GM12875 (cell line): ENCODE data around the gene NFU1.

Experiments
- H3K4me3 ChIP-seq: one replicate; pipeline ENCODE4 v1.5.1; 2011; ENCODE audit warnings: low read depth, low read length, control low read depth
- TF ChIP-seq, protein P1 (sequence below): IDR thresholded peaks from 2 replicates; pipeline ENCODE4 v1.5.1; 2011; ENCODE audit warnings: low read depth, mild to moderate bottlenecking, control low read depth, inconsistent platforms, low read length, moderate library complexity, borderline replicate concordance; ENCODE audit not compliant: insufficient read depth

The NFU1 gene

DNA sequence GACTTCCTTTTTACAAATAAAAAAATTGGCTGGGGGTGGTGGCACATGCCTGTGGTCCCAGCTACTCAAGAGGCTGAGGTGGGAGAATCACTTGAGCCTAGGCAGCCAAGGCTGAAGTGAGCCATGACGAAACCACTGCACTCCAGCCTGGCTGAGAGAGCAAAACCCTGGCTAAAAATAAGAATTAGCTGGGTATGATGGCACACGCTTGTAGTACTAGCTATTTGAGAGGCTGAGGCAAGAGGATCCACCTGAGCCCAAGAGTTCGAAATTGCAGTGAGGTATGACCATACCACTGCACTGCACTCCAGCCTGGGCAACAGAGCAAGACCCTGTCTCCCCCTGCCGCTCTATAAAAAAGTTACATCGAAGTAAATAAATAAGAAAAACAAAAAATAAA is 83.9 kb downstream of the NFU1 start:
- TF ChIP-seq, protein P1, sequence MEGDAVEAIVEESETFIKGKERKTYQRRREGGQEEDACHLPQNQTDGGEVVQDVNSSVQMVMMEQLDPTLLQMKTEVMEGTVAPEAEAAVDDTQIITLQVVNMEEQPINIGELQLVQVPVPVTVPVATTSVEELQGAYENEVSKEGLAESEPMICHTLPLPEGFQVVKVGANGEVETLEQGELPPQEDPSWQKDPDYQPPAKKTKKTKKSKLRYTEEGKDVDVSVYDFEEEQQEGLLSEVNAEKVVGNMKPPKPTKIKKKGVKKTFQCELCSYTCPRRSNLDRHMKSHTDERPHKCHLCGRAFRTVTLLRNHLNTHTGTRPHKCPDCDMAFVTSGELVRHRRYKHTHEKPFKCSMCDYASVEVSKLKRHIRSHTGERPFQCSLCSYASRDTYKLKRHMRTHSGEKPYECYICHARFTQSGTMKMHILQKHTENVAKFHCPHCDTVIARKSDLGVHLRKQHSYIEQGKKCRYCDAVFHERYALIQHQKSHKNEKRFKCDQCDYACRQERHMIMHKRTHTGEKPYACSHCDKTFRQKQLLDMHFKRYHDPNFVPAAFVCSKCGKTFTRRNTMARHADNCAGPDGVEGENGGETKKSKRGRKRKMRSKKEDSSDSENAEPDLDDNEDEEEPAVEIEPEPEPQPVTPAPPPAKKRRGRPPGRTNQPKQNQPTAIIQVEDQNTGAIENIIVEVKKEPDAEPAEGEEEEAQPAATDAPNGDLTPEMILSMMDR: no peak

DNA sequence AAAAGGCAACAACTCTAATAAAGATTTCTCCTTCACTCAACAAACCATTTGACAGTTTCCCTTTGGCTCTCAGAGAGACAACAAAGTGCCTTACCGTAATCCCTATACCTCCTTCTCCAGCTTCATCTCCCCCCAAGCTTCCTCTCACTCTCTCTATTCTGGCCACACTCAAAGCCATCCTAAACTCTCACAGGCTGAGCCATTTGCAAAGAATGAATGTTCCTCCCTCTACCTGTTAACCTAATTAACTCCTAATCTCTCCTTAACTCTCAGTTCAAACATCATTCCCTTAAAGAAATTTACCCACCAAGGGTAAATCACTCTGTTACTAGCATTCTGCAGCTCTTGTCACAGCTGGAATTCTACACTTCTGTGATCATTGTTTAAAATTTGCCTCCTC is 88.5 kb downstream of the NFU1 start:
- no peak overlapping the region for H3K4me3 ChIP-seq
- TF ChIP-seq, protein P1: no peak

More for the DNA sequence above, 83.9 kb downstream of the NFU1 start:
- H3K4me3 ChIP-seq: no peak overlapping the region
